Right lobe of liver (tissue), 4 donors: ENCODE measurements around the gene CACNB4.

Experiments used
- POLR2A ChIP-seq: fragments of 450-650 bp; IDR thresholded peaks from one replicate; pipeline ENCODE4 v1.6.1; 2017; ENCODE audit warnings: antibody characterized with exemption, mild to moderate bottlenecking
- TF ChIP-seq, protein P1 (sequence below), 4 donors: fragments of 200-600 bp in 3 of 4; fragments of 450-650 bp in 1 of 4; IDR thresholded peaks; one replicate each; pipeline versions ENCODE4 v1.5.1 to v1.8.0; 2016 to 2022; ENCODE audit warnings: antibody characterized with exemption in 4 of 4, mild to moderate bottlenecking in 2 of 4
- donor health status: DM: no; HTN: no; CAD: no.
- donor health status: DM: no; HTN: no; CAD: no.
- donor health status: DM: no; HTN: yes; CAD: no.

- TF ChIP-seq POLR2A: no peak
- TF ChIP-seq, protein P1, sequence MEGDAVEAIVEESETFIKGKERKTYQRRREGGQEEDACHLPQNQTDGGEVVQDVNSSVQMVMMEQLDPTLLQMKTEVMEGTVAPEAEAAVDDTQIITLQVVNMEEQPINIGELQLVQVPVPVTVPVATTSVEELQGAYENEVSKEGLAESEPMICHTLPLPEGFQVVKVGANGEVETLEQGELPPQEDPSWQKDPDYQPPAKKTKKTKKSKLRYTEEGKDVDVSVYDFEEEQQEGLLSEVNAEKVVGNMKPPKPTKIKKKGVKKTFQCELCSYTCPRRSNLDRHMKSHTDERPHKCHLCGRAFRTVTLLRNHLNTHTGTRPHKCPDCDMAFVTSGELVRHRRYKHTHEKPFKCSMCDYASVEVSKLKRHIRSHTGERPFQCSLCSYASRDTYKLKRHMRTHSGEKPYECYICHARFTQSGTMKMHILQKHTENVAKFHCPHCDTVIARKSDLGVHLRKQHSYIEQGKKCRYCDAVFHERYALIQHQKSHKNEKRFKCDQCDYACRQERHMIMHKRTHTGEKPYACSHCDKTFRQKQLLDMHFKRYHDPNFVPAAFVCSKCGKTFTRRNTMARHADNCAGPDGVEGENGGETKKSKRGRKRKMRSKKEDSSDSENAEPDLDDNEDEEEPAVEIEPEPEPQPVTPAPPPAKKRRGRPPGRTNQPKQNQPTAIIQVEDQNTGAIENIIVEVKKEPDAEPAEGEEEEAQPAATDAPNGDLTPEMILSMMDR (IDR thresholded peaks at IDR 0.05): no peak
These were observed 312.4 kb downstream of the CACNB4 start for GRCh38 chr2:151786483-151786882.
